Hepatocyte (in vitro differentiated cells): Measurements from ENCODE around the gene IGSF6.

Source experiments
- CTCF ChIP-seq: fragments of 200-600 bp; sonication (generic); IDR thresholded peaks from 2 replicates; pipeline ENCODE4 v1.5.1; 2016; ENCODE audit warnings: antibody characterized with exemption, mild to moderate bottlenecking; ENCODE audit not compliant: poor library complexity
- EZH2 ChIP-seq: fragments of 200-600 bp; sonication (generic); IDR thresholded peaks from 2 replicates; pipeline ENCODE4 v1.6.1; 2016; ENCODE audit warnings: antibody characterized with exemption, mild to moderate bottlenecking, borderline replicate concordance
- EZH2phosphoT487 ChIP-seq: fragments of 200-600 bp; sonication (generic); IDR thresholded peaks from one replicate; pipeline ENCODE4 v1.6.1; 2018; ENCODE audit warnings: antibody characterized with exemption, mild to moderate bottlenecking, low read depth, moderate library complexity; ENCODE audit not compliant: unreplicated experiment, severe bottlenecking

- TF ChIP-seq CTCF (no peak), EZH2 (no peak), EZH2phosphoT487 (no peak)
Observed at GRCh38 chr16:21590287-21590686, 62.1 kb downstream of the IGSF6 start.
